ENCODE results near the gene B3GNT3. TPM values are rescaled to one million over a fixed set of nuclear protein-coding genes. Genes with fewer than 3 reads are reported as not detected.

The B3GNT3 gene
- total and polyA plus RNA-seq, 9 of the 15 experiments (the other 6 are each of a cell fraction or from before 2014, with no cell fraction given) = 0.06 to 0.11 (median 0.07) TPM; not detected in 6

- TF ChIP-seq NUFIP1 (IDR thresholded peaks at IDR 0.05; ENCODE audit: partially characterized antibody) (no peak), KAT2B (IDR thresholded peaks at IDR 0.05; ENCODE audit: low read depth, low read length) (no peak), SAFB (IDR thresholded peaks at IDR 0.05; ENCODE audit: borderline replicate concordance, low read depth, low read length) (no peak), ATF7 (IDR thresholded peaks at IDR 0.05) (peak; percentile 36; the same call in 1 of the 2 replicates)
Measured at GRCh38 chr19:17841810-17842662, 47.1 kb downstream of the B3GNT3 start (continued).

DNA sequence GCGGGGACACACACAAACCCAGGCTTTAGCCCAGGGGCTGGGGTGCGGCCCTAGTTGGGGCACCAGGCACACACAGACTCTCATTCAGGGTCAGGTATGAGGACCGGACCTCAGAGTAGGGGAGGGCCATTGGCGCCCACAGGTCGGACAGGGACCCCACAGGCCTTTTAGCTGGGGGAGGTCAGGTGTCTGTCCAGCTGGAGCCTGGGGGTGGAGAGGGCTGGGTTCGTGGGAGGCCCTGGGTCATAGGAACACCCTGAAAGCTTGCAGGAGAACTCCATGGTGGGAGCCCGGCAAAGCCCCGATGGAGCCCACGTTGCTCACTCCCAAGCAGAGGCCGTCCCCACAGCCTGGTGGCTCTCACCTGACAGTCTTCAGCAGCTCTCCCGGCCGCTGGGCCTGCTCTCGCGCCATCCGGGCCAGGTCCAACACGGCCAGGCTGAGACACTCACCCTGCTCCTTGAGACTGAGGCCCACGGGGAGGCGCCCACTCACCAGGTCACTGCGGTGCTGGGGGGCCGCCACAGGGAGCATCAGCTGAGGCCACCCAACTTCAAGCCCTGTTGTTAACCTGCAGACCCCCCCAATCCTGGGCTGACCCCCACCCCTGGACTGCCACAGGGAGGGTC is 47.8 kb downstream of the B3GNT3 start:
- ATAC-seq (peak; percentile 2), FAIRE-seq (no peak), DNase-seq (ENCODE audit: extremely low read depth in 1 of 4, low spot score in 3 of 4) (peak in 1 of 4 experiments; percentile 34)
- Histone ChIP-seq H3K79me2 (ENCODE audit: control insufficient read depth, insufficient read depth, low read length) (peaks cover 10% of the 10 kb centered on the region; the same call in 2 of the 3 replicates), H2AFZ (ENCODE audit: low read depth, low read length) (peak overlapping the region; percentile 94), H3K27ac (ENCODE audit: extremely low read depth, low read depth, low read length) (peak overlapping the region; percentile 77), H3K4me3 (peak overlapping the region; percentile 58), H3K36me3 (ENCODE audit: control insufficient read depth, insufficient read depth, low read length) (no peaks in the 10 kb centered on the region), H3K9ac (ENCODE audit: insufficient read depth in 1 of 2, low read depth in 2 of 2, low read length in 2 of 2) (peak overlapping the region; percentile 60 to 96), H3K9me1 (ENCODE audit: control insufficient read depth, insufficient read depth, low read length) (peaks cover 4% of the 10 kb centered on the region), H3K27me3 (ENCODE audit: control insufficient read depth in 2 of 2, insufficient read depth in 2 of 2, low read length in 2 of 2) (peaks cover 3 to 15% of the 10 kb centered on the region in 2 experiments; a peak in 2 of 5 replicates), H4K20me1 (replicated peaks; ENCODE audit: control insufficient read depth, insufficient read depth, low read length) (no peaks in the 10 kb centered on the region), H3K9me3 (replicated peaks; ENCODE audit: control insufficient read depth, insufficient read depth, low read depth, low read length) (no peaks in the 10 kb centered on the region), H3K4me1 (replicated peaks in 1 of 2; ENCODE audit: control insufficient read depth in 2 of 2, insufficient read depth in 2 of 2, low read length in 2 of 2) (peaks cover 0 to 40% of the 10 kb centered on the region in 2 experiments; a peak in 3 of 5 replicates), H3K4me2 (ENCODE audit: insufficient read depth, low read length) (peak overlapping the region; percentile 86)
- ChIA-PET POLR2A (interaction anchor here (0.5 to 3.6 kb wide), 3 partner anchors 13 to 17 kb away, joined by 3 to 22 read pairs (median 3); partner anchors contain the start of gene RPL18A), CTCF (ENCODE audit: low intra/inter-chr PET ratio) (no interaction called here)
- intact Hi-C loops (cut with micrococcal nuclease) = loop anchor here (1.0 kb wide), 1 partner anchor 64 kb away; no protein-coding TSS in a partner anchor
- BruUV-seq (replicated peaks) = TSS peak; percentile 88
- in situ Hi-C loops (cut with MboI) = no loop called here
- WGBS (ENCODE audit: insufficient coverage, low coverage, missing lambda C conversion rate) = 29% methylated on average over 17 of the region's 20 CpGs
- TF ChIP-seq SRF (CRISPR knock-in tag; IDR thresholded peaks at IDR 0.05) = no peak
- 0 out of 6 replicates have a peak, but pooled peaks of 1 of the 3 experiments have one; percentile 2 for TF ChIP-seq CTCF (IDR thresholded peaks at IDR 0.05 in 2 of 3, conservative IDR thresholded peaks at IDR 0.05 in 1 of 3; ENCODE audit: insufficient read depth in 2 of 3, low read depth in 1 of 3, low read length in 3 of 3)
- no peak for TF ChIP-seq ZNF830 (CRISPR knock-in tag; IDR thresholded peaks at IDR 0.05)
- TF ChIP-seq, protein P1, sequence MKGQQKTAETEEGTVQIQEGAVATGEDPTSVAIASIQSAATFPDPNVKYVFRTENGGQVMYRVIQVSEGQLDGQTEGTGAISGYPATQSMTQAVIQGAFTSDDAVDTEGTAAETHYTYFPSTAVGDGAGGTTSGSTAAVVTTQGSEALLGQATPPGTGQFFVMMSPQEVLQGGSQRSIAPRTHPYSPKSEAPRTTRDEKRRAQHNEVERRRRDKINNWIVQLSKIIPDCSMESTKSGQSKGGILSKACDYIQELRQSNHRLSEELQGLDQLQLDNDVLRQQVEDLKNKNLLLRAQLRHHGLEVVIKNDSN (CRISPR knock-in tag; IDR thresholded peaks at IDR 0.05) = no peak
- no peak for TF ChIP-seq ZNF408 (CRISPR knock-in tag; IDR thresholded peaks at IDR 0.05; ENCODE audit: low read depth)
- no peak for TF ChIP-seq ZNF592 (IDR thresholded peaks at IDR 0.05)
- no peak for TF ChIP-seq SPI1 (IDR thresholded peaks at IDR 0.05; ENCODE audit: borderline replicate concordance, low read depth, low read length)

All from K562 (cell line).